ENCODE data around the gene EIF1. TPM values are rescaled to one million over a fixed set of nuclear protein-coding genes. Genes with fewer than 3 reads are reported as not detected.

The EIF1 gene
- total and polyA plus RNA-seq, 2 experiments from 2014 or later: 272 to 603 TPM

DNA sequence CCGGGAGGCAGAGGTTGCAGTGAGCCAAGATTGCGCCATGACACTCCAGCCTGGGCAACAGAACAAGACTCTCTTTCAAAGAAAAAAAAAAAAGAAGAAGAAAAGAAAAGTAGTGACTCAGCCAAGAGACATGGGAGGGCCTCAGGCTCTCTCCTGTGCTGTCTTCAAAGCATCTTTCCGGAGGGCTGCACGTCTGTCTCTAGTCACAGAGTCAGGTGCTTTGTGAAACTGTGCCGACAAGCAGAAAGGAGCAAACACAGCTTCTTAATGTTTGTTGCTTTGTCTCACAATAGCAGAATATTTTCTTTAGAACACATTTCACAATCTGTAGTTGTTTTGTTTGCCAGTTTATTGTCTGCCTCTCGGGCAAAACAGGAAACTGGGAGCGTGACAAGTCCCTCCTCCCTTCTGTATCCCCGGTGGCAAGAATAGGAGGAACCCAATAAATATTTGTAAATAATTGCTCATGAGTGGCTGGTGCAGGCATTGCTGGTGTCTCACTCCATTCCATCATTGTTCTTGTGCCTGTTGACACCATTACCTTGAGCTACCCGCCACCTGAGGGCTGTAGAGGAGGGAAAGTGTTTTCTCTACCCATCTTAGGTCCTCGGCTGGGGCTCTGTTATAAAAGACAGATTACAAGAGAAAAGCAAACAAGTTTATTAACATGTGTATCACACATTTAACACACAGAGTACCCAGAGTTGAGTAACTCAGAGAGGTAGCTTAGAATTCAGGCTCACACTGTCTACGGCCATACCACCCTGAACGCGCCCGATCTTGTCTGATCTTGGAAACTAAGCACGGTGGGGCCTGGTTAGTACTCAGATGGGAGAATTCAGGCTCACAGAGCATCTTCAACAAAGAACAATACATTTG is 29.0 kb downstream of the EIF1 start:
- H3K27ac ChIP-seq (ENCODE audit: low read depth): no peak overlapping the region
- no peak overlapping the region for H3K27ac Mint-ChIP-seq
- H4K20me1 ChIP-seq (replicated peaks; ENCODE audit: insufficient read depth): no peaks in the 10 kb centered on the region
- no peaks in the 10 kb centered on the region for H3K79me2 ChIP-seq (replicated peaks; ENCODE audit: insufficient read depth)
- no peak overlapping the region for H3K4me3 ChIP-seq
- no peaks in the 10 kb centered on the region for H3K36me3 ChIP-seq (ENCODE audit: insufficient read depth)
- H3K4me1 ChIP-seq (ENCODE audit: insufficient read depth): no peaks in the 10 kb centered on the region; the same call in 1 of the 2 replicates
- peak overlapping the region; percentile 56; the same call in 1 of the 2 replicates for H2AFZ ChIP-seq
- no peaks in the 10 kb centered on the region for H3K9me2 ChIP-seq (ENCODE audit: insufficient read depth)
- no peaks in the 10 kb centered on the region for H3K27me3 Mint-ChIP-seq (ENCODE audit: insufficient read depth, low read depth, poor library complexity)
- H3F3A ChIP-seq (replicated peaks; ENCODE audit: low read depth): no peaks in the 10 kb centered on the region
- DNase-seq (ENCODE audit: low spot score) (no peak), ATAC-seq (no peak)
- TF ChIP-seq EZH2phosphoT487 (IDR thresholded peaks at IDR 0.05; ENCODE audit: unreplicated experiment) (no peak), POLR2AphosphoS5 (IDR thresholded peaks at IDR 0.05; ENCODE audit: low read depth) (no peak), CREB1 (CRISPR knock-in tag; IDR thresholded peaks at IDR 0.05; ENCODE audit: low read depth) (no peak), ZNF114 (CRISPR knock-in tag; IDR thresholded peaks at IDR 0.05) (no peak), EZH2 (IDR thresholded peaks at IDR 0.05; ENCODE audit: low read depth, unreplicated experiment) (no peak), NANOG (IDR thresholded peaks at IDR 0.05; ENCODE audit: borderline replicate concordance) (no peak), JUNB (IDR thresholded peaks at IDR 0.05; ENCODE audit: unreplicated experiment) (no peak)
- TF ChIP-seq, protein P1, sequence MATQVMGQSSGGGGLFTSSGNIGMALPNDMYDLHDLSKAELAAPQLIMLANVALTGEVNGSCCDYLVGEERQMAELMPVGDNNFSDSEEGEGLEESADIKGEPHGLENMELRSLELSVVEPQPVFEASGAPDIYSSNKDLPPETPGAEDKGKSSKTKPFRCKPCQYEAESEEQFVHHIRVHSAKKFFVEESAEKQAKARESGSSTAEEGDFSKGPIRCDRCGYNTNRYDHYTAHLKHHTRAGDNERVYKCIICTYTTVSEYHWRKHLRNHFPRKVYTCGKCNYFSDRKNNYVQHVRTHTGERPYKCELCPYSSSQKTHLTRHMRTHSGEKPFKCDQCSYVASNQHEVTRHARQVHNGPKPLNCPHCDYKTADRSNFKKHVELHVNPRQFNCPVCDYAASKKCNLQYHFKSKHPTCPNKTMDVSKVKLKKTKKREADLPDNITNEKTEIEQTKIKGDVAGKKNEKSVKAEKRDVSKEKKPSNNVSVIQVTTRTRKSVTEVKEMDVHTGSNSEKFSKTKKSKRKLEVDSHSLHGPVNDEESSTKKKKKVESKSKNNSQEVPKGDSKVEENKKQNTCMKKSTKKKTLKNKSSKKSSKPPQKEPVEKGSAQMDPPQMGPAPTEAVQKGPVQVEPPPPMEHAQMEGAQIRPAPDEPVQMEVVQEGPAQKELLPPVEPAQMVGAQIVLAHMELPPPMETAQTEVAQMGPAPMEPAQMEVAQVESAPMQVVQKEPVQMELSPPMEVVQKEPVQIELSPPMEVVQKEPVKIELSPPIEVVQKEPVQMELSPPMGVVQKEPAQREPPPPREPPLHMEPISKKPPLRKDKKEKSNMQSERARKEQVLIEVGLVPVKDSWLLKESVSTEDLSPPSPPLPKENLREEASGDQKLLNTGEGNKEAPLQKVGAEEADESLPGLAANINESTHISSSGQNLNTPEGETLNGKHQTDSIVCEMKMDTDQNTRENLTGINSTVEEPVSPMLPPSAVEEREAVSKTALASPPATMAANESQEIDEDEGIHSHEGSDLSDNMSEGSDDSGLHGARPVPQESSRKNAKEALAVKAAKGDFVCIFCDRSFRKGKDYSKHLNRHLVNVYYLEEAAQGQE (IDR thresholded peaks at IDR 0.05; ENCODE audit: unreplicated experiment): no peak
- TF ChIP-seq, protein P2, sequence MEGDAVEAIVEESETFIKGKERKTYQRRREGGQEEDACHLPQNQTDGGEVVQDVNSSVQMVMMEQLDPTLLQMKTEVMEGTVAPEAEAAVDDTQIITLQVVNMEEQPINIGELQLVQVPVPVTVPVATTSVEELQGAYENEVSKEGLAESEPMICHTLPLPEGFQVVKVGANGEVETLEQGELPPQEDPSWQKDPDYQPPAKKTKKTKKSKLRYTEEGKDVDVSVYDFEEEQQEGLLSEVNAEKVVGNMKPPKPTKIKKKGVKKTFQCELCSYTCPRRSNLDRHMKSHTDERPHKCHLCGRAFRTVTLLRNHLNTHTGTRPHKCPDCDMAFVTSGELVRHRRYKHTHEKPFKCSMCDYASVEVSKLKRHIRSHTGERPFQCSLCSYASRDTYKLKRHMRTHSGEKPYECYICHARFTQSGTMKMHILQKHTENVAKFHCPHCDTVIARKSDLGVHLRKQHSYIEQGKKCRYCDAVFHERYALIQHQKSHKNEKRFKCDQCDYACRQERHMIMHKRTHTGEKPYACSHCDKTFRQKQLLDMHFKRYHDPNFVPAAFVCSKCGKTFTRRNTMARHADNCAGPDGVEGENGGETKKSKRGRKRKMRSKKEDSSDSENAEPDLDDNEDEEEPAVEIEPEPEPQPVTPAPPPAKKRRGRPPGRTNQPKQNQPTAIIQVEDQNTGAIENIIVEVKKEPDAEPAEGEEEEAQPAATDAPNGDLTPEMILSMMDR (conservative IDR thresholded peaks at IDR 0.05; ENCODE audit: low read depth in 2 of 2): no peak
- TF ChIP-seq, protein P3, sequence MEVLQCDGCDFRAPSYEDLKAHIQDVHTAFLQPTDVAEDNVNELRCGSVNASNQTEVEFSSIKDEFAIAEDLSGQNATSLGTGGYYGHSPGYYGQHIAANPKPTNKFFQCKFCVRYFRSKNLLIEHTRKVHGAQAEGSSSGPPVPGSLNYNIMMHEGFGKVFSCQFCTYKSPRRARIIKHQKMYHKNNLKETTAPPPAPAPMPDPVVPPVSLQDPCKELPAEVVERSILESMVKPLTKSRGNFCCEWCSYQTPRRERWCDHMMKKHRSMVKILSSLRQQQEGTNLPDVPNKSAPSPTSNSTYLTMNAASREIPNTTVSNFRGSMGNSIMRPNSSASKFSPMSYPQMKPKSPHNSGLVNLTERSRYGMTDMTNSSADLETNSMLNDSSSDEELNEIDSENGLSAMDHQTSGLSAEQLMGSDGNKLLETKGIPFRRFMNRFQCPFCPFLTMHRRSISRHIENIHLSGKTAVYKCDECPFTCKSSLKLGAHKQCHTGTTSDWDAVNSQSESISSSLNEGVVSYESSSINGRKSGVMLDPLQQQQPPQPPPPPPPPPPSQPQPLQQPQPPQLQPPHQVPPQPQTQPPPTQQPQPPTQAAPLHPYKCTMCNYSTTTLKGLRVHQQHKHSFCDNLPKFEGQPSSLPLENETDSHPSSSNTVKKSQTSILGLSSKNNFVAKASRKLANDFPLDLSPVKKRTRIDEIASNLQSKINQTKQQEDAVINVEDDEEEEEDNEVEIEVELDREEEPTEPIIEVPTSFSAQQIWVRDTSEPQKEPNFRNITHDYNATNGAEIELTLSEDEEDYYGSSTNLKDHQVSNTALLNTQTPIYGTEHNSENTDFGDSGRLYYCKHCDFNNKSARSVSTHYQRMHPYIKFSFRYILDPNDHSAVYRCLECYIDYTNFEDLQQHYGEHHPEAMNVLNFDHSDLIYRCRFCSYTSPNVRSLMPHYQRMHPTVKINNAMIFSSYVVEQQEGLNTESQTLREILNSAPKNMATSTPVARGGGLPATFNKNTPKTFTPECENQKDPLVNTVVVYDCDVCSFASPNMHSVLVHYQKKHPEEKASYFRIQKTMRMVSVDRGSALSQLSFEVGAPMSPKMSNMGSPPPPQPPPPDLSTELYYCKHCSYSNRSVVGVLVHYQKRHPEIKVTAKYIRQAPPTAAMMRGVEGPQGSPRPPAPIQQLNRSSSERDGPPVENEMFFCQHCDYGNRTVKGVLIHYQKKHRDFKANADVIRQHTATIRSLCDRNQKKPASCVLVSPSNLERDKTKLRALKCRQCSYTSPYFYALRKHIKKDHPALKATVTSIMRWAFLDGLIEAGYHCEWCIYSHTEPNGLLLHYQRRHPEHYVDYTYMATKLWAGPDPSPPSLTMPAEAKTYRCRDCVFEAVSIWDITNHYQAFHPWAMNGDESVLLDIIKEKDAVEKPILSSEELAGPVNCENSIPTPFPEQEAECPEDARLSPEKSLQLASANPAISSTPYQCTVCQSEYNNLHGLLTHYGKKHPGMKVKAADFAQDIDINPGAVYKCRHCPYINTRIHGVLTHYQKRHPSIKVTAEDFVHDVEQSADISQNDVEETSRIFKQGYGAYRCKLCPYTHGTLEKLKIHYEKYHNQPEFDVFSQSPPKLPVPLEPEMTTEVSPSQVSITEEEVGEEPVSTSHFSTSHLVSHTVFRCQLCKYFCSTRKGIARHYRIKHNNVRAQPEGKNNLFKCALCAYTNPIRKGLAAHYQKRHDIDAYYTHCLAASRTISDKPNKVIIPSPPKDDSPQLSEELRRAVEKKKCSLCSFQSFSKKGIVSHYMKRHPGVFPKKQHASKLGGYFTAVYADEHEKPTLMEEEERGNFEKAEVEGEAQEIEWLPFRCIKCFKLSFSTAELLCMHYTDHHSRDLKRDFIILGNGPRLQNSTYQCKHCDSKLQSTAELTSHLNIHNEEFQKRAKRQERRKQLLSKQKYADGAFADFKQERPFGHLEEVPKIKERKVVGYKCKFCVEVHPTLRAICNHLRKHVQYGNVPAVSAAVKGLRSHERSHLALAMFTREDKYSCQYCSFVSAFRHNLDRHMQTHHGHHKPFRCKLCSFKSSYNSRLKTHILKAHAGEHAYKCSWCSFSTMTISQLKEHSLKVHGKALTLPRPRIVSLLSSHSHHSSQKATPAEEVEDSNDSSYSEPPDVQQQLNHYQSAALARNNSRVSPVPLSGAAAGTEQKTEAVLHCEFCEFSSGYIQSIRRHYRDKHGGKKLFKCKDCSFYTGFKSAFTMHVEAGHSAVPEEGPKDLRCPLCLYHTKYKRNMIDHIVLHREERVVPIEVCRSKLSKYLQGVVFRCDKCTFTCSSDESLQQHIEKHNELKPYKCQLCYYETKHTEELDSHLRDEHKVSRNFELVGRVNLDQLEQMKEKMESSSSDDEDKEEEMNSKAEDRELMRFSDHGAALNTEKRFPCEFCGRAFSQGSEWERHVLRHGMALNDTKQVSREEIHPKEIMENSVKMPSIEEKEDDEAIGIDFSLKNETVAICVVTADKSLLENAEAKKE (CRISPR knock-in tag; IDR thresholded peaks at IDR 0.05): no peak
- TF ChIP-seq, protein P4, sequence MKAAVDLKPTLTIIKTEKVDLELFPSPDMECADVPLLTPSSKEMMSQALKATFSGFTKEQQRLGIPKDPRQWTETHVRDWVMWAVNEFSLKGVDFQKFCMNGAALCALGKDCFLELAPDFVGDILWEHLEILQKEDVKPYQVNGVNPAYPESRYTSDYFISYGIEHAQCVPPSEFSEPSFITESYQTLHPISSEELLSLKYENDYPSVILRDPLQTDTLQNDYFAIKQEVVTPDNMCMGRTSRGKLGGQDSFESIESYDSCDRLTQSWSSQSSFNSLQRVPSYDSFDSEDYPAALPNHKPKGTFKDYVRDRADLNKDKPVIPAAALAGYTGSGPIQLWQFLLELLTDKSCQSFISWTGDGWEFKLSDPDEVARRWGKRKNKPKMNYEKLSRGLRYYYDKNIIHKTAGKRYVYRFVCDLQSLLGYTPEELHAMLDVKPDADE (IDR thresholded peaks at IDR 0.05): no peak
- no peaks in the 10 kb centered on the region for H3K27me3 ChIP-seq (ENCODE audit: insufficient read depth)
- no peak overlapping the region for H3K4me2 ChIP-seq
- H3K9me3 Mint-ChIP-seq: peaks cover 3% of the 10 kb centered on the region; the same call in 1 of the 3 replicates
- no peak overlapping the region for H3K4me3 Mint-ChIP-seq
- H3K36me3 Mint-ChIP-seq (ENCODE audit: low read depth): no peaks in the 10 kb centered on the region
- H3K4me1 Mint-ChIP-seq: peaks cover 7% of the 10 kb centered on the region; the same call in 2 of the 3 replicates

All from GM23338 (cell line).